GM19193 (cell line): ENCODE results near the gene PDGFRA.

ENCODE experiments used
- POLR2A ChIP-seq: IDR thresholded peaks from 4 replicates; pipeline ENCODE4 v1.6.1; 2011; ENCODE audit not compliant: insufficient read depth, insufficient read length; ENCODE audit errors: extremely low read depth

PDGFRA gene

GRCh38 chr4:54277691-54278090, 48.6 kb downstream of the PDGFRA start:
- no peak for TF ChIP-seq POLR2A

GRCh38 chr4:54278216-54278615, 49.1 kb downstream of the PDGFRA start:
- TF ChIP-seq POLR2A = no peak

- TF ChIP-seq POLR2A = no peak
Observed at GRCh38 chr4:54281054-54281766, 52.1 kb downstream of the PDGFRA start.

GRCh38 chr4:54282837-54283236, 53.7 kb downstream of the PDGFRA start:
- TF ChIP-seq POLR2A = no peak

GRCh38 chr4:54289316-54289715, 60.2 kb downstream of the PDGFRA start:
- no peak for TF ChIP-seq POLR2A

GRCh38 chr4:54290980-54291379, 61.9 kb downstream of the PDGFRA start:
- no peak for TF ChIP-seq POLR2A

- TF ChIP-seq POLR2A = no peak
Observed at GRCh38 chr4:54296548-54297203, 67.6 kb downstream of the PDGFRA start.

GRCh38 chr4:54308110-54308509, 79.0 kb downstream of the PDGFRA start:
- no peak for TF ChIP-seq POLR2A

- TF ChIP-seq POLR2A = no peak
Observed at GRCh38 chr4:54315561-54316538, 86.8 kb downstream of the PDGFRA start.

- no peak for TF ChIP-seq POLR2A
Observed at GRCh38 chr4:54317690-54318089, 88.6 kb downstream of the PDGFRA start.

GRCh38 chr4:54318904-54319303, 89.8 kb downstream of the PDGFRA start:
- TF ChIP-seq POLR2A = no peak

- no peak for TF ChIP-seq POLR2A
Observed at GRCh38 chr4:54320826-54321685, 92.0 kb downstream of the PDGFRA start.

- no peak for TF ChIP-seq POLR2A
Observed at GRCh38 chr4:54322818-54323417, 93.8 kb downstream of the PDGFRA start.

- TF ChIP-seq POLR2A = no peak
Observed at GRCh38 chr4:54330896-54331295, 101.8 kb downstream of the PDGFRA start.
